Measurements from ENCODE around the gene RGS19. TPM values are rescaled to one million over a fixed set of nuclear protein-coding genes. Genes with fewer than 3 reads are reported as not detected.

RGS19 gene
- total RNA-seq, 1 experiment from 2014 or later: 32.0 TPM

DNA sequence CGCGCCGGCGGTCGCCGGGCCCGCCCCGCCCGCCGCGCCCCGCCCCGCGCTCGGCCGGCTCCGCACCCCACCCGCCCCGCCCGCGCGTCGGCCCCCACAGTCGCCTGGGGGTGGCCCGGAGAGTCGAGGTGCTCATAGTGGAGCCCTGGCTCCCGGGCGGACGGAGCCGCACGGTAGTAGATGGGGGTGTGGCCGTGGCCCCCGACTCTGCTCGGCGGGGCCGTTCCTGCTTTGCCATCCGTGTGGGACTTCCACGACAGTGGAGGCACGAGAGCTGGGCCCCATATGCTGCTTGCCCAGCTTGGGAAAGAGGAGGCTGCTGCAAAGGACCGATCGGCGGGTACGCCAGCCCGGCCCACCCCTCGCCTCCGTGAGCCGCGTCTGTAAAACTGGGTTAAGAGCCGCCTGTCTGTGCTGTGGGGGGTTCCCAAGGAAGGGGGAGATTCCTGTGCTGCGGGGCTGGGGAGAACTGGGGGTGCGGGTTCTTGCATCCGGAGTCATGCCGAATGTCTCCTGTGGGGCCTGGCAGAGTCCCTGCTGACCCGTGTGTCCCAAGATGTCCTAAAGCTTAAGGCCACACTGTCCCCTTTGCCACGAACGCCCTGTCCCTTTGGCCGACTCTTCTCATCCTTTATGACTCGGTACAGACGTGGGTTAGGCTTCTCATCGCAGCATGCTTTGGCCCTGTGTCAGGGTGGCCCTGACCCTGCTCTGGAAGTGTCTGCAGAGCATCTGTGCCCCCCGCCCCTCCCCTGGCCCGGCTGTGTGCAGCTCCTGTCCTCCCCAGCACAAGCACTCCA is 895 bp upstream of the RGS19 start, which contains the start of gene OPRL1:
Gene OPRL1 (plus strand): TSS at position 70 of the 800 bp plus-strand sequence. CDS start 12,639 bp downstream, outside the sequence.
- ATAC-seq (peak; percentile 22), DNase-seq (ENCODE audit: low read depth, low spot score) (no peak)
- Histone ChIP-seq H3K9me3 (ENCODE audit: control insufficient read depth, insufficient read depth, low read depth, low read length) (no peaks in the 10 kb centered on the region), H3K27ac (ENCODE audit: low read length) (peak within 1 kb of the TSS; percentile 87), H3K4me1 (ENCODE audit: control insufficient read depth, insufficient read depth, low read length) (peaks cover 21% of the 10 kb centered on the region), H3K27me3 (ENCODE audit: control insufficient read depth, insufficient read depth, low read length) (no peaks in the 10 kb centered on the region), H3K36me3 (ENCODE audit: control insufficient read depth, insufficient read depth, low read length) (no peaks in the 10 kb centered on the region), H3K4me3 (ENCODE audit: low read depth in 2 of 2, low read length in 2 of 2) (peak within 1 kb of the TSS; percentile 78 to 82)
- POLR2A ChIA-PET: no interaction called here
- CTCF ChIA-PET: interaction anchor here (0.6 kb wide), 1 partner anchor 36 kb away, joined by 3 read pairs; no protein-coding TSS in a partner anchor
- BruUV-seq (replicated peaks): no TSS peak
- in situ Hi-C loops (cut with HindIII; ENCODE audit: low pct_unique_long_range_greater_than_20kb, low sequenced_read_pairs) (no loop called here), intact Hi-C loops (cut with micrococcal nuclease; ENCODE audit: unreplicated experiment) (no loop called here)
- TF ChIP-seq TCF7L2 (IDR thresholded peaks at IDR 0.05; ENCODE audit: low read depth, low read length): no peak
- TF ChIP-seq SIN3A (IDR thresholded peaks at IDR 0.05; ENCODE audit: borderline replicate concordance, insufficient read depth, low read depth, low read length): no peak

DNA sequence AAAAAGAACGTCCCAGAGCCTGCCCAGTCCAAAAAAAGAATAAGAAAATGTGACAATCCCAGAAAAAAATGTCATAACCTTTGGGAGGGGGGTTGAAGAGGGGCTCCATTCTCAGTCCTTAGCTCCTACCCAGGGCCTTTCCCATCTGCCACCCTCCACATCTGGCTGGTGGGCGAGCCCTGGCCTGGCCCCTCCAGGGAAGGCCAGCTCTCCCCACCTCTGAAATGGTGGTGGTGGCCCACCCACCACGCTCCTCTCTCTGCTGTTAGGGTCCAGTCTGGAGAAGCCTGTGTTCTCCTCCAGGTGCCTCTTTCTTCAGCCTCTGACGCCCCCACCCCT is 415 bp downstream of the RGS19 start:
- intact Hi-C loops (cut with micrococcal nuclease; ENCODE audit: unreplicated experiment): no loop called here
- BruUV-seq (replicated peaks): no TSS peak
- Histone ChIP-seq H3K36me3 (ENCODE audit: control insufficient read depth, insufficient read depth, low read length) (no peaks in the 10 kb centered on the region), H3K4me3 (ENCODE audit: low read depth in 2 of 2, low read length in 2 of 2) (peak overlapping the region; percentile 78 to 82), H3K27me3 (ENCODE audit: control insufficient read depth, insufficient read depth, low read length) (no peaks in the 10 kb centered on the region), H3K27ac (ENCODE audit: low read length) (peak overlapping the region; percentile 87), H3K9me3 (ENCODE audit: control insufficient read depth, insufficient read depth, low read depth, low read length) (no peaks in the 10 kb centered on the region), H3K4me1 (ENCODE audit: control insufficient read depth, insufficient read depth, low read length) (peaks cover 21% of the 10 kb centered on the region)
- ChIA-PET POLR2A (no interaction called here), CTCF (no interaction called here)
- TF ChIP-seq SIN3A (IDR thresholded peaks at IDR 0.05; ENCODE audit: borderline replicate concordance, insufficient read depth, low read depth, low read length) (no peak), TCF7L2 (IDR thresholded peaks at IDR 0.05; ENCODE audit: low read depth, low read length) (no peak), POLR2AphosphoS5 (IDR thresholded peaks at IDR 0.05; ENCODE audit: low read depth, low read length) (no peak)
- TF ChIP-seq, protein P1, sequence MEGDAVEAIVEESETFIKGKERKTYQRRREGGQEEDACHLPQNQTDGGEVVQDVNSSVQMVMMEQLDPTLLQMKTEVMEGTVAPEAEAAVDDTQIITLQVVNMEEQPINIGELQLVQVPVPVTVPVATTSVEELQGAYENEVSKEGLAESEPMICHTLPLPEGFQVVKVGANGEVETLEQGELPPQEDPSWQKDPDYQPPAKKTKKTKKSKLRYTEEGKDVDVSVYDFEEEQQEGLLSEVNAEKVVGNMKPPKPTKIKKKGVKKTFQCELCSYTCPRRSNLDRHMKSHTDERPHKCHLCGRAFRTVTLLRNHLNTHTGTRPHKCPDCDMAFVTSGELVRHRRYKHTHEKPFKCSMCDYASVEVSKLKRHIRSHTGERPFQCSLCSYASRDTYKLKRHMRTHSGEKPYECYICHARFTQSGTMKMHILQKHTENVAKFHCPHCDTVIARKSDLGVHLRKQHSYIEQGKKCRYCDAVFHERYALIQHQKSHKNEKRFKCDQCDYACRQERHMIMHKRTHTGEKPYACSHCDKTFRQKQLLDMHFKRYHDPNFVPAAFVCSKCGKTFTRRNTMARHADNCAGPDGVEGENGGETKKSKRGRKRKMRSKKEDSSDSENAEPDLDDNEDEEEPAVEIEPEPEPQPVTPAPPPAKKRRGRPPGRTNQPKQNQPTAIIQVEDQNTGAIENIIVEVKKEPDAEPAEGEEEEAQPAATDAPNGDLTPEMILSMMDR (IDR thresholded peaks at IDR 0.05): no peak
- TF ChIP-seq, protein P2, sequence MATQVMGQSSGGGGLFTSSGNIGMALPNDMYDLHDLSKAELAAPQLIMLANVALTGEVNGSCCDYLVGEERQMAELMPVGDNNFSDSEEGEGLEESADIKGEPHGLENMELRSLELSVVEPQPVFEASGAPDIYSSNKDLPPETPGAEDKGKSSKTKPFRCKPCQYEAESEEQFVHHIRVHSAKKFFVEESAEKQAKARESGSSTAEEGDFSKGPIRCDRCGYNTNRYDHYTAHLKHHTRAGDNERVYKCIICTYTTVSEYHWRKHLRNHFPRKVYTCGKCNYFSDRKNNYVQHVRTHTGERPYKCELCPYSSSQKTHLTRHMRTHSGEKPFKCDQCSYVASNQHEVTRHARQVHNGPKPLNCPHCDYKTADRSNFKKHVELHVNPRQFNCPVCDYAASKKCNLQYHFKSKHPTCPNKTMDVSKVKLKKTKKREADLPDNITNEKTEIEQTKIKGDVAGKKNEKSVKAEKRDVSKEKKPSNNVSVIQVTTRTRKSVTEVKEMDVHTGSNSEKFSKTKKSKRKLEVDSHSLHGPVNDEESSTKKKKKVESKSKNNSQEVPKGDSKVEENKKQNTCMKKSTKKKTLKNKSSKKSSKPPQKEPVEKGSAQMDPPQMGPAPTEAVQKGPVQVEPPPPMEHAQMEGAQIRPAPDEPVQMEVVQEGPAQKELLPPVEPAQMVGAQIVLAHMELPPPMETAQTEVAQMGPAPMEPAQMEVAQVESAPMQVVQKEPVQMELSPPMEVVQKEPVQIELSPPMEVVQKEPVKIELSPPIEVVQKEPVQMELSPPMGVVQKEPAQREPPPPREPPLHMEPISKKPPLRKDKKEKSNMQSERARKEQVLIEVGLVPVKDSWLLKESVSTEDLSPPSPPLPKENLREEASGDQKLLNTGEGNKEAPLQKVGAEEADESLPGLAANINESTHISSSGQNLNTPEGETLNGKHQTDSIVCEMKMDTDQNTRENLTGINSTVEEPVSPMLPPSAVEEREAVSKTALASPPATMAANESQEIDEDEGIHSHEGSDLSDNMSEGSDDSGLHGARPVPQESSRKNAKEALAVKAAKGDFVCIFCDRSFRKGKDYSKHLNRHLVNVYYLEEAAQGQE (IDR thresholded peaks at IDR 0.05; ENCODE audit: insufficient read depth in 1 of 2, low read depth in 2 of 2, low read length in 1 of 2): no peak
- ATAC-seq (no peak), DNase-seq (ENCODE audit: low read depth, low spot score) (no peak)
- in situ Hi-C loops (cut with HindIII; ENCODE audit: low pct_unique_long_range_greater_than_20kb, low sequenced_read_pairs): no loop called here

All from Panc1 (cell line).